ENCODE results near the gene PAK1.

The PAK1 gene

DNA sequence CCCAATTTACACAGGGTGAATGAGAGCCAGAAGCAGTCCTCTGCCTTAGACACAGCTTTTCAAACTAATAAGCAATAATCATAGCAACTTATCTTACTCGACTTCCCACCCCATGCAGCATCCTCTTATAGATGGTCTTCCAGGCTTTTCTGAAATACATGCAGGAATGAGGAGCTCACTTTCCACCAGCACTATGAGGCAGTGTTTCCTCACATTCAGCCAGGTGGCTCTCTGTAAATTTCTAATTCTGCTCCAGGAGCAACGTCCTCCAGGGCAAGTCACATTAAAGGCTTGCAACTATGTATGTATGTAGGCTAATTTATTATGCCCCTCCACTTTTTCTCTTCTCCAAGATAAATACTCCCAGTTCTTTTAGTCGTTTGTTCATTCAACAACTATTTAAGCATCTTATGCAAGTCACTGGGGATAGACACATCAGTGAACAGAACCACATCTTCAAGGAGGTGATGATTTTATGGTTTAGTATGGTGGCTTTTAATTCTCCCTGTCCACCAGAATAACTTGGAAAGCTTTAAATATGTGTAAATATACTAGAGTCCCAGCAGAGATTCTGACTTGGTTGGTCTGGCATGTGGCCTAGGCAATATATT lies 59.9 kb downstream of the PAK1 start:
- Histone ChIP-seq H3K4me1 (ENCODE audit: insufficient read depth, low read length) (peaks cover 43% of the 10 kb centered on the region), H3K9ac (ENCODE audit: low read depth, low read length) (no peak overlapping the region)

DNA sequence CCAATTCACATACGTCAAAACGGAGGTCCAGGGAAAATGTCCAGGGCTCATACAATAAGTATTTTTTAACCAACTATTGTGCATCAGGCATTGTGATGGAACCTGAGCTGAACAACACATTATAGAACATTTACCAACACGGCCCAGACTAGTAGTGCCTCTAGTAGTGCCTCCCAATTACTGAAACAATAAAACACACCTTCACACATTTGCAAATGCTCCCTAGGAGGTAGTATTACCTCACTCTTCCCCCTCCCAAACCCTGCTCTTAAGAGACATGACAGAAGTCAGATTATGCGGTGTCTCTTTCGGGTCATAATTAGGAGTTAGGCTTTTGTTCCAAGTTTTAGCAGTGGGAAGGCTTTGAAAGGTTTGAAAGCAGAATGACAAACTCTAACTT lies 61.1 kb downstream of the PAK1 start:
- Histone ChIP-seq H3K4me1 (ENCODE audit: insufficient read depth, low read length) (peaks cover 44% of the 10 kb centered on the region), H3K9ac (ENCODE audit: low read depth, low read length) (no peak overlapping the region), H3K9me3 (ENCODE audit: control insufficient read depth, insufficient read depth, low read length) (no peaks in the 10 kb centered on the region)

More for the DNA sequence above, 59.9 kb downstream of the PAK1 start:
- no peaks in the 10 kb centered on the region for H3K36me3 ChIP-seq (ENCODE audit: insufficient read depth, low read length)
- H3K9me3 ChIP-seq (ENCODE audit: control insufficient read depth, insufficient read depth, low read length), result no peaks in the 10 kb centered on the region

DNA sequence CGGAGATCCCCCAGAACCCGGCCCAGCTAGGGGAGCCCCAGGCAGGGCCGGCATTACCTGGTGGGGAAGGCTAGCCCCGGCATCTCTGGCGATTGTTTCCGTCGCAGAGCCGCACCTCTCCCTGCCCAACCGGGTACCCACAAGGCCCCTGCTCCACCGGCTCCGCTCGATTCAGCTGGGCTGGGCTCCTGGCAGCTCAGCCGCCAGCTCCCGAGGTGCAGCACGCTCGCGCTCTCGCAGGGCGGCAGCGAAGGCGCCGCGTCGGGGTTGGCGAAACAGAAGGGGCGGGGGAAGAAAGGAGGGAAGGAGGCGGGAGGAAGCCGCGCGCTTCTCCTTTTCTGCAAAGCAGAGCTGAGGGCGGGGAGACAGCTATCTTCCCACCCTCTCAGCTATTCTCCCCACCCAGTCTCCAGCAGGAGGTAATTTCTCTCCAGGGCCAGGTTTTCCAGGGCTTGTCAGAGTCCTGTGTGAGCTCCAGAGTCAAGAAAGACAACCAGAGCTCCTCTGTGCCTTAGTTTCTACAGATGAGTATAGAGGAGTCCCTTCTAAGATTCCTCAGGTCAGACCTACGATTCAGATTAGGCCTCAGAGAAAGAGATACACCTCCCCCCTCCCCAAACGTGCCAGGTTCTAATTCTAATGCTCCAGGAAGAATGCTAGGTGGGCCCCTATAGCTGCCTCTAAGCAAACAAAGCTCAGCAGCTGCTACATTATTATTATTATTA lies 62.0 kb downstream of the PAK1 start:
- Histone ChIP-seq H3K9ac (ENCODE audit: low read depth, low read length) (peak overlapping the region; percentile 63), H3K4me1 (ENCODE audit: insufficient read depth, low read length) (peaks cover 52% of the 10 kb centered on the region), H3K36me3 (ENCODE audit: insufficient read depth, low read length) (no peaks in the 10 kb centered on the region), H3K9me3 (ENCODE audit: control insufficient read depth, insufficient read depth, low read length) (no peaks in the 10 kb centered on the region)

More for the DNA sequence above, 61.1 kb downstream of the PAK1 start:
- no peaks in the 10 kb centered on the region for H3K36me3 ChIP-seq (ENCODE audit: insufficient read depth, low read length)

DNA sequence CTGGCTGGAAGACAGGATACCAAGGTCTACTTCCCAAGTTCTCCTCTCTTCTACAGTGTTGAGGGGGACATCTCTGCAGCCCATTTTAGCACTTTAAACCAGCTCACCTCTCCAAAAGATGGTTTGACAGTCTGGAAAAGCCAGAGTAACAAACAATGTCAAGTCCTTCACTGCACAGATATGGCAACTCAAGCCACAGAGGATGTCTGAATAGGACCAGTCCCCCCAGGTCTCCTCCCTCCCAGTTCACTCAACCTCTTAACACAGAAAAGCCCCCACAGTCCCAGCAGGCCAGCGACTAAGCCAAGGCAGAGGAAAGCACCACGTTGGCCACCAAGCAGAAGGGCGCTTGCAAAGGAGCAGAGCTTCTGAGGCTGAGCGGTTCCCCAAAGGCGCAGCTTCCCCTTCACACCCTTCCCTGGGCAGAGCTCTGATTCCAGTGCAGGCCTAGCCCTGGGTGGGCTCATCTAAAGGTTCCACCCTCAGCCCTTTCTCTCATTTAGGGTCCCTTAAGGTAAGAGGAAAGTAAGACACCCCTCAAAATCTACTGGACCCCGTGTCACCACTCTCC lies 62.7 kb downstream of the PAK1 start:
- Histone ChIP-seq H3K9ac (ENCODE audit: low read depth, low read length) (peak overlapping the region; percentile 63), H3K36me3 (ENCODE audit: insufficient read depth, low read length) (no peaks in the 10 kb centered on the region), H3K4me1 (ENCODE audit: insufficient read depth, low read length) (peaks cover 52% of the 10 kb centered on the region), H3K9me3 (ENCODE audit: control insufficient read depth, insufficient read depth, low read length) (no peaks in the 10 kb centered on the region)

DNA sequence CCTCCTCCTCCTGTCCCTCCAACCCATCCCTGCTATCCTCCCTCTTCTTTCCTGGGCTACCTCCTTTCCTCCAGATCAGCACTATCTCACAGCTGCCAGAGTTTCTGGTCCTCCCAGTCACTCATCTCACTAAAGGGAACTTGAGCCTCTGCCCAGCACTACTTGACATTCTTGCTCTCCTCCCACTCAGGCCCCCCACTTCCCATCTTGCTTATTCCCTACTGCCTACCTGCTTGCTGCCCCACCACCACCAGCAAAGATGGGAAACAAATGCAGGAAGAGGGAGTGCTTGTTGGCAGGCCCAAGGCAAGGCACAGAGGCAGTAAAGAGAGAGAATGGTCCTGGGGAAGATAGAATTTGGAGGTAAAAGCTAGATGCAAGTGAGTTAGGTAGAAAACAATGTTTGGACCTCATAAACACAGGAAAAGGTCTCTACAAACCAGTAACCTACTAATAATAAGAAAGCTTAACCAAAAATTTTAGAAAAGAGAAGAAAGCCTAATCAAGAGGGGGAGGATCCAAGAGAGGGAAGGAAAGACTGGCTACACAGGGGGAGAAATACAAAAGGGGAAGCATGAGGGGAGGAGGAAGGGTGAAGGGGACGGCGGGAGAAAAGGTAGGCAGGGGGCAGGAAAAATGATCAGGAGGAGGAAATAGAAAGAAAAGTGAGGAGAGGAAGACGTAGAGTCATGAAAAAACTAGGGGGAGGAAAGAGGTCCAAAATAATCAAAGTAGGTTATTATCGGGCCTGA lies 63.6 kb downstream of the PAK1 start:
- H3K4me1 ChIP-seq (ENCODE audit: insufficient read depth, low read length), result peaks cover 51% of the 10 kb centered on the region
- H3K36me3 ChIP-seq (ENCODE audit: insufficient read depth, low read length), result peaks cover under 1% of the 10 kb centered on the region; the same call in 1 of the 2 replicates
- H3K9me3 ChIP-seq (ENCODE audit: control insufficient read depth, insufficient read depth, low read length), result no peaks in the 10 kb centered on the region
- H3K9ac ChIP-seq (ENCODE audit: low read depth, low read length), result peak overlapping the region; percentile 63; the same call in 1 of the 2 replicates

DNA sequence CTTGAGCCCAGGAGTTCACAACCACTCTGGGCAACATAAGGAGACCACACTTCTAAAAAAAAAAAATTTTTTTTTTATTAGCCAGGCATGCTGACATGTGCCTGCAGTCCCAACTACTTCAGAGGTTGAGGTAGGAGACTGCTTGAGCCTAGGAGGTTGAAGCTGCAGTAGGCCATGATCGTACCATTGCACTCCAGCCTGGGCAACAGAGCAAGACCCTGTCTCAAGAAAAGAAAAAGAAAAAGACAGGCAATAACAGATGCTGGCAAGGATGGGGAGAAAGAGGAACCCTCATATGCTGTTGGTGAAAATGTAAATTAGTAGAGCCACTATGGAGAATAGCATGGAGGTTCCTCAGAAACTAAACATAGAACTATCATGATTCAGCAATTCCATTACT lies 64.8 kb downstream of the PAK1 start:
- H3K4me1 ChIP-seq (ENCODE audit: insufficient read depth, low read length), result peaks cover 40% of the 10 kb centered on the region
- no peaks in the 10 kb centered on the region for H3K9me3 ChIP-seq (ENCODE audit: control insufficient read depth, insufficient read depth, low read length)
- H3K36me3 ChIP-seq (ENCODE audit: insufficient read depth, low read length), result peaks cover 3% of the 10 kb centered on the region; the same call in 1 of the 2 replicates
- H3K9ac ChIP-seq (ENCODE audit: low read depth, low read length), result no peak overlapping the region

DNA sequence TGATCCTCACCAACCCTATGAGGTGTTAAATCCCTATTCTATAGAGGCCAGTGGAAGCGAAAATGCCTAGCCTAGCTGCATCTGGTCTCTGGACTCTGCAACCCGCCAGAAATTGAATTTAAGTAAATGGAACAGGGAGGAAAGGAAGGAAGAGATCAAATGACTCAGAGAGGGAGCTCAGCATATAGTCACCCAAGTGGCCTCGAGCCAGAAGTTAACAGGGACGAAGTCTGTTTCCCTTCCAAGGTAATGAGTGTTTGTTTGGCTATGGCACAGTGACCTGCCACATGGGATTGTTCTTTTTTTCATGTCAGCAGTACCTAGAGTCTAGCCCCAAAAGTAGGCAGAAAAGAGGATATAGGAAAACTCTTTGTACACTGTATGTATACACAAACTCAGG lies 66.3 kb downstream of the PAK1 start:
- H3K9ac ChIP-seq (ENCODE audit: low read depth, low read length), result no peak overlapping the region
- no peaks in the 10 kb centered on the region for H3K9me3 ChIP-seq (ENCODE audit: control insufficient read depth, insufficient read depth, low read length)
- H3K4me1 ChIP-seq (ENCODE audit: insufficient read depth, low read length), result peaks cover 33% of the 10 kb centered on the region

DNA sequence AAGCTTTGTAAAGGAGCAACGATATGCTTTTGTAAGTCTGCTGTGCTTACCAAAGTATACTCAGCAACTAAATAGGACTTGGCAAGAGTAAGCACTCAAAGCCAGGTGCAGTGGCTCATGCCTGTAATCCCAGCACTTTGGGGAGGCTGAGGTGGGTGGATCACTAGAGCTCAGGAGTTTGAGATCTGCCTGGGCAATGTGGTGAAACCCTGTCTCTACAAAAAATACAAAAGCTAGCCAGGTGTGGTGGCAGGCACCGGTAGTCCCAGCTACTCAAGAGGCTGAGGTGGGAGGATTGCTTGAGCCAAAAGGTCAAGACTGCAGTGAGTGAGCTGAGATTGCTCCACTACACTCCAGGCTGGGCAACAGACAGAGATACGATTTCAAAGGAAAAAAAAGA lies 67.5 kb downstream of the PAK1 start:
- Histone ChIP-seq H3K9ac (ENCODE audit: low read depth, low read length) (no peak overlapping the region), H3K36me3 (ENCODE audit: insufficient read depth, low read length) (peaks cover 3% of the 10 kb centered on the region; the same call in 1 of the 2 replicates), H3K4me1 (ENCODE audit: insufficient read depth, low read length) (peaks cover 38% of the 10 kb centered on the region), H3K9me3 (ENCODE audit: control insufficient read depth, insufficient read depth, low read length) (no peaks in the 10 kb centered on the region)

More for the DNA sequence above, 66.3 kb downstream of the PAK1 start:
- H3K36me3 ChIP-seq (ENCODE audit: insufficient read depth, low read length), result peaks cover 3% of the 10 kb centered on the region; the same call in 1 of the 2 replicates

DNA sequence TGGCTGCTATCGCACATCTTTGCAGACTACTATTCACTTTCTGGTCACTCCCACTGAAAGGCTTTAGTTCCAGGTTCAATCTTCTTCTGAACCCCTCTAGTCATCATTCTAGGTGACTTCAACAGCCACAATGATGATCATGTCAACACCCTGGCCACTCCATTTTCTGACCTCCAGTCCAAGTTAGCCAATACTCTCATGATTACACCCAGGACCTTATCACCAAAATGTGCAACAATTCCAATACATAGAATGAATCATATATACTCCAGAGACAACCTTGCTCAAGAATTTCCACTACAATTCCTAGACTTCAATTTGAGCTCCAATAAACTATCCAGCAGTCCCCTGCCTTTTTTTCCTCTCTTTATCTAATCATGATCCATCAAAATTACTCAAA lies 70.7 kb downstream of the PAK1 start:
- Histone ChIP-seq H3K4me1 (ENCODE audit: insufficient read depth, low read length) (peaks cover 25% of the 10 kb centered on the region), H3K9ac (ENCODE audit: low read depth, low read length) (no peak overlapping the region), H3K9me3 (ENCODE audit: control insufficient read depth, insufficient read depth, low read length) (no peaks in the 10 kb centered on the region), H3K36me3 (ENCODE audit: insufficient read depth, low read length) (peaks cover 3% of the 10 kb centered on the region; the same call in 1 of the 2 replicates)

DNA sequence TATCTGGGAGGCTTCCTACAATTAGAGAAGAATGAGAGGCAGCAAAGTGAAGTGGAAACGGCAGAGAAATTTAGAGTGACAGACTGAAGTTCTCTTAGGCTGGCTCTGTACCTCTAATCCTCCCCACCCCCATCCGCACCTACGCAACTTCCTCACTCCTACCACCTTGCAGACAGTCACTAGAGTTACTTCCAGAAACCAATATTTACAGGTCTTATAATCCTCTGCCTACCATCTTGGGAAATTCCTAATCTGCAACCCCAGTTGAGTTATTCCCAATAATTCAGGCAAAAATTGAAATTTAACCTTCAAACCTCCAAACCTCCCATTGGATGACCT lies 71.7 kb downstream of the PAK1 start:
- H3K9ac ChIP-seq (ENCODE audit: low read depth, low read length), result no peak overlapping the region
- peaks cover 3% of the 10 kb centered on the region; the same call in 1 of the 2 replicates for H3K36me3 ChIP-seq (ENCODE audit: insufficient read depth, low read length)
- no peaks in the 10 kb centered on the region for H3K9me3 ChIP-seq (ENCODE audit: control insufficient read depth, insufficient read depth, low read length)
- H3K4me1 ChIP-seq (ENCODE audit: insufficient read depth, low read length), result peaks cover 22% of the 10 kb centered on the region

DNA sequence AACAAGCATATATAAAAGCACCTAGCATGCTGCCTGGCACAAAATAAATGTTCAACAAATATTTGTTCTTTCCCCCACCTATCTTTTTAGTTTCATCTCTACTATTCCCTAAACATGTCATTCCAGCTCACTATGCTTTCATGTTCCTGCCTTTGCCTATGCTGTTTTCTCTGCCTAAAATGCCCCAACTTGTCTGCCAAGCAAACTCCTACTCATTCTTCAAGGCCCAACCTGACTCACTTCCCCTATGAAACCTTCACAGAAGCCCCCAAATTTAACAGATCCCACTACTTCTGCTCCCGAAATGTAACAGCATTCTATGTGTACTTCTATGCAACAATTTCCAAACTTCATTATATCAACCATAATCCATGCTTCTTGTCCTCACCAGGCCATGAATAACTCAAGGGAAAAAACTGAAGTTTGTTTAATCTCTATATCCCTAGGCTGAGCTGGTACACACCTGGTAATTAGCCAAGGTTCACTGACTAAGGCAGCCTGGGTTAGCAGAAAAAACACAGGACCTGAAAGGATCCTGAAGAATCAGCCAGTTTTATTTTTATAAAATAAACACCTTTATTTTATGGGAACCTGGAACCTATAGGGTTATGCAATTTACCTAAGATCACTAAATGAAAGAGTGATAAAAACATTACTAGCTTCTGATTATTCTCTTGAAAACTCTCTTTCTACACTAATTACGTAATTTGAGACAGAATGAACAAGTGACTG lies 72.2 kb downstream of the PAK1 start:
- peaks cover 25% of the 10 kb centered on the region for H3K4me1 ChIP-seq (ENCODE audit: insufficient read depth, low read length)
- H3K9ac ChIP-seq (ENCODE audit: low read depth, low read length), result no peak overlapping the region
- H3K9me3 ChIP-seq (ENCODE audit: control insufficient read depth, insufficient read depth, low read length), result no peaks in the 10 kb centered on the region
- H3K36me3 ChIP-seq (ENCODE audit: insufficient read depth, low read length), result peaks cover 3% of the 10 kb centered on the region; the same call in 1 of the 2 replicates

DNA sequence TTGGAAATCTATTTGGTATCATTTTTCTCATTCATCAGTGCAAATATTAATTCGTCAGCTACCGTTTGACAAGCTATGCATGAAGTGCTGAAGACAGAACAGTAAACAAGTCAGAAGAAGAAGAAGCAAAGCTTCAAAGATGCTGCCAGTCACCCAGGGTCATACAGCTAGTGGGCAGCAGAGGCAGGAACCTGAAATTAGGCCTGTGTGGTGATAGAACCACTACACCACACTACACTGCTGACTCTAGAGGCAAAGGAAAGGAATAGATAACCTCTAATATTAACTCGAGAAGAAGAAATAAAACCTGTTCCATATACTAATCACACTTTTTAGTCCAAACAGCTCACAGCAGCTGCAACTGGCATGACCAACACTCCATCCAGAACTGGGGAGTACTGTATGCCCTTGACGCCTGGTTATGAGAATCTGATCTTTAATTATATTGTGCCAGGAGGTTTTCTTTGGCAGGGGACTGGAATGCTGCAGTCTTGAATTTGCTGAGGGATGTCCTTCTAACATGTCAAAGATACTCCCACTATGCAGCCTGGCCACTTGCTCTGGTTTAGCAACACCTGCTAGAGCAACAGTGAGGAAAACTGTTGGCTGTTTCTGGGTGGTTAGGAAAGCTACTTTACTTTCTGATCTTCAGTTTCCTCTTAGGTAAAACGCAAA lies 73.0 kb downstream of the PAK1 start:
- Histone ChIP-seq H3K9me3 (ENCODE audit: control insufficient read depth, insufficient read depth, low read length) (no peaks in the 10 kb centered on the region), H3K4me1 (ENCODE audit: insufficient read depth, low read length) (peaks cover 30% of the 10 kb centered on the region), H3K9ac (ENCODE audit: low read depth, low read length) (no peak overlapping the region), H3K36me3 (ENCODE audit: insufficient read depth, low read length) (peaks cover 3% of the 10 kb centered on the region; the same call in 1 of the 2 replicates)

DNA sequence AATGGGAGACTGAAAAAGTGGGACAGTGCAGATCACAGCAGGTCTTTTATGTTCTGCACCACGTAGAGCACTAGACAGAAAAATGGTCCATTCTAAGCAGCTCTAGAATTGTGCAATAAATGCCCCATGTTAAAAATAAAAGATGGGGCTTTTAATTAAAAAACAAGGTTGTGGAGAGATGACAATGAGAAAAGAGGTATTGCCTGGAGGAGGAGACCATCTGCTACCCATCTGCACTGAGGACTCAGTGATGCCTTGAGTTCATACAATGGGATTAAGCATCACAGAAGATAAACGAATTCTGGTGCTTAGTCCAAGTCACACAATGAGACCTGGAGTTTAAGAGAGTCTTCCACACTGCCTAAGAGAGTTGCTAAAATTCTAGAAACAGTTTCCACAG lies 73.6 kb downstream of the PAK1 start:
- H3K9ac ChIP-seq (ENCODE audit: low read depth, low read length), result no peak overlapping the region
- peaks cover 30% of the 10 kb centered on the region for H3K4me1 ChIP-seq (ENCODE audit: insufficient read depth, low read length)
- H3K36me3 ChIP-seq (ENCODE audit: insufficient read depth, low read length), result peaks cover 3% of the 10 kb centered on the region; the same call in 1 of the 2 replicates
- H3K9me3 ChIP-seq (ENCODE audit: control insufficient read depth, insufficient read depth, low read length), result no peaks in the 10 kb centered on the region

All from ES-I3 (cell line).